Trophoblast cell (in vitro differentiated cells and primary cell): Measurements from ENCODE around the gene PLCG2.

Experiments used
- DNase-seq, 2 donors: peaks; one replicate each; pipeline ENCODE4 v3.0.0-alpha.2; 2016
- H2AFZ ChIP-seq: 2 replicates; pipeline ENCODE4 v1.6.1; 2013; ENCODE audit warnings: low read length, moderate library complexity, mild to moderate bottlenecking; ENCODE audit not compliant: insufficient read depth, poor library complexity
- H2AK5ac ChIP-seq: 2 replicates; pipeline ENCODE4 v1.6.1; 2013; ENCODE audit warnings: mild to moderate bottlenecking, low read length
- H2BK120ac ChIP-seq: 2 replicates; pipeline ENCODE4 v1.6.1; 2013; ENCODE audit warnings: low read length, mild to moderate bottlenecking, moderate library complexity; ENCODE audit not compliant: insufficient read depth, poor library complexity
- H2BK12ac ChIP-seq: 2 replicates; pipeline ENCODE4 v1.6.1; 2013; ENCODE audit warnings: mild to moderate bottlenecking, low read length, moderate library complexity
- H2BK5ac ChIP-seq: 2 replicates; pipeline ENCODE4 v1.6.1; 2013; ENCODE audit warnings: low read length, low read depth, moderate library complexity, mild to moderate bottlenecking; ENCODE audit not compliant: poor library complexity
- H3K14ac ChIP-seq: 2 replicates; pipeline ENCODE4 v1.6.1; 2013; ENCODE audit warnings: mild to moderate bottlenecking, low read length
- H3K18ac ChIP-seq: 2 replicates; pipeline ENCODE4 v1.6.1; 2013; ENCODE audit warnings: mild to moderate bottlenecking, low read length
- H3K23ac ChIP-seq: 2 replicates; pipeline ENCODE4 v1.6.1; 2013; ENCODE audit warnings: low read length
- H3K27ac ChIP-seq: 2 replicates; pipeline ENCODE4 v1.5.1; 2013; ENCODE audit warnings: low read depth, mild to moderate bottlenecking, inconsistent platforms, low read length, moderate library complexity
- H3K27me3 ChIP-seq: 2 replicates; pipeline ENCODE4 v1.6.1; 2013; ENCODE audit warnings: inconsistent platforms, mild to moderate bottlenecking, low read length, moderate library complexity; ENCODE audit not compliant: insufficient read depth
- H3K36me3 ChIP-seq, 2 experiments: 1 replicate in 1 of 2; 2 replicates in 1 of 2; pipeline ENCODE4 v1.6.1; 2013; ENCODE audit warnings: low read length in 2 of 2, mild to moderate bottlenecking in 2 of 2, moderate library complexity in 1 of 2; ENCODE audit not compliant: insufficient read depth in 2 of 2, control insufficient read depth in 1 of 2
- H3K4ac ChIP-seq: 2 replicates; pipeline ENCODE4 v1.6.1; 2013; ENCODE audit warnings: low read depth, mild to moderate bottlenecking, low read length, moderate library complexity
- H3K4me1 ChIP-seq, 2 experiments: 1 replicate in 1 of 2; 2 replicates in 1 of 2; pipeline ENCODE4 v1.6.1; 2013; ENCODE audit warnings: low read length in 2 of 2, mild to moderate bottlenecking in 2 of 2, moderate library complexity in 1 of 2; ENCODE audit not compliant: insufficient read depth in 2 of 2, control insufficient read depth in 1 of 2
- H3K4me2 ChIP-seq: 2 replicates; pipeline ENCODE4 v1.6.1; 2013; ENCODE audit warnings: inconsistent platforms, mild to moderate bottlenecking, low read length, moderate library complexity
- H3K4me3 ChIP-seq: 2 replicates; pipeline ENCODE4 v1.5.1; 2013; ENCODE audit warnings: mild to moderate bottlenecking, low read depth, low read length, inconsistent platforms
- H3K79me1 ChIP-seq: one replicate; pipeline ENCODE4 v1.6.1; 2013; ENCODE audit warnings: low read length
- H3K79me2 ChIP-seq: 2 replicates; pipeline ENCODE4 v1.6.1; 2013; ENCODE audit warnings: low read length, mild to moderate bottlenecking; ENCODE audit not compliant: control insufficient read depth, insufficient read depth, poor library complexity
- H3K9ac ChIP-seq: 2 replicates; pipeline ENCODE4 v1.6.1; 2013; ENCODE audit warnings: mild to moderate bottlenecking, low read length
- H3K9me3 ChIP-seq: 2 replicates; pipeline ENCODE4 v1.6.1; 2013; ENCODE audit warnings: low read depth, mild to moderate bottlenecking, control low read depth, inconsistent platforms, low read length; ENCODE audit not compliant: insufficient read depth
- H4K12ac ChIP-seq: 2 replicates; pipeline ENCODE4 v1.6.1; 2013; ENCODE audit warnings: low read depth, mild to moderate bottlenecking, low read length, moderate library complexity
- H4K8ac ChIP-seq: 2 replicates; pipeline ENCODE4 v1.6.1; 2013; ENCODE audit warnings: low read depth, mild to moderate bottlenecking, low read length, moderate library complexity
- H4K91ac ChIP-seq: one replicate; pipeline ENCODE4 v1.6.1; 2013; ENCODE audit warnings: low read depth, mild to moderate bottlenecking, low read length, moderate library complexity
- WGBS: extraction: QIAGEN DNeasy Blood & Tissue Kit; methylation state at CpG from one replicate; pipeline ENCODE4 v1.1.7; 2013; ENCODE audit warnings: missing lambda C conversion rate; ENCODE audit not compliant: insufficient read length, insufficient coverage; ENCODE audit errors: extremely low coverage; 5-methylcytosine and 5-hydroxymethylcytosine counted together

Gene PLCG2

GRCh38 chr16:81928271-81928918 lies 149.3 kb downstream of the PLCG2 start:
- H2AK5ac ChIP-seq: no peak overlapping the region
- no peak overlapping the region for H4K12ac ChIP-seq
- H2AFZ ChIP-seq: peak overlapping the region; percentile 47
- H3K27ac ChIP-seq: no peak overlapping the region
- H3K9me3 ChIP-seq: no peaks in the 10 kb centered on the region
- no peaks in the 10 kb centered on the region for H3K79me2 ChIP-seq
- no peak overlapping the region for H2BK12ac ChIP-seq
- no peak overlapping the region for H3K4me3 ChIP-seq
- no peak overlapping the region for H3K18ac ChIP-seq
- no peak overlapping the region for H4K91ac ChIP-seq
- no peak overlapping the region for H3K4ac ChIP-seq
- H3K27me3 ChIP-seq: no peaks in the 10 kb centered on the region
- no peak overlapping the region for H2BK120ac ChIP-seq
- H3K79me1 ChIP-seq: no peaks in the 10 kb centered on the region
- no peaks in the 10 kb centered on the region for H3K4me1 ChIP-seq
- WGBS: no CpG with 5 or more reads among the region's 16 CpGs
- H3K14ac ChIP-seq: no peak overlapping the region
- H3K23ac ChIP-seq: no peak overlapping the region
- H3K9ac ChIP-seq: no peak overlapping the region
- H3K36me3 ChIP-seq: no peaks in the 10 kb centered on the region
- no peak overlapping the region for H4K8ac ChIP-seq
- H2BK5ac ChIP-seq: no peak overlapping the region
- DNase-seq: no peak
- no peak overlapping the region for H3K4me2 ChIP-seq

GRCh38 chr16:81928975-81929374 lies 149.9 kb downstream of the PLCG2 start:
- no peak overlapping the region for H3K27ac ChIP-seq
- no CpG with 5 or more reads among the region's 8 CpGs for WGBS
- H3K23ac ChIP-seq: no peak overlapping the region
- H3K27me3 ChIP-seq: no peaks in the 10 kb centered on the region
- no peaks in the 10 kb centered on the region for H3K79me2 ChIP-seq
- no peak overlapping the region for H2AFZ ChIP-seq
- no peaks in the 10 kb centered on the region for H3K9me3 ChIP-seq
- H4K12ac ChIP-seq: no peak overlapping the region
- H2BK5ac ChIP-seq: no peak overlapping the region
- no peaks in the 10 kb centered on the region for H3K79me1 ChIP-seq
- H3K9ac ChIP-seq: no peak overlapping the region
- no peak for DNase-seq
- no peak overlapping the region for H4K8ac ChIP-seq
- no peak overlapping the region for H2BK12ac ChIP-seq
- no peak overlapping the region for H3K4me3 ChIP-seq
- no peaks in the 10 kb centered on the region for H3K36me3 ChIP-seq
- no peaks in the 10 kb centered on the region for H3K4me1 ChIP-seq
- no peak overlapping the region for H2BK120ac ChIP-seq
- H3K4me2 ChIP-seq: no peak overlapping the region
- no peak overlapping the region for H3K18ac ChIP-seq
- no peak overlapping the region for H3K14ac ChIP-seq
- no peak overlapping the region for H3K4ac ChIP-seq
- no peak overlapping the region for H4K91ac ChIP-seq
- H2AK5ac ChIP-seq: no peak overlapping the region

- Histone ChIP-seq H2AFZ (no peak overlapping the region), H2BK120ac (no peak overlapping the region), H2AK5ac (no peak overlapping the region), H2BK5ac (no peak overlapping the region), H3K4me2 (no peak overlapping the region), H2BK12ac (no peak overlapping the region), H3K79me1 (no peaks in the 10 kb centered on the region), H3K9me3 (no peaks in the 10 kb centered on the region), H3K4me3 (no peak overlapping the region), H3K9ac (no peak overlapping the region), H3K23ac (no peak overlapping the region), H4K91ac (no peak overlapping the region), H3K36me3 (no peaks in the 10 kb centered on the region), H3K14ac (no peak overlapping the region), H3K27ac (no peak overlapping the region), H4K12ac (no peak overlapping the region), H3K4ac (no peak overlapping the region), H3K4me1 (no peaks in the 10 kb centered on the region), H3K18ac (no peak overlapping the region), H3K27me3 (no peaks in the 10 kb centered on the region), H4K8ac (no peak overlapping the region), H3K79me2 (no peaks in the 10 kb centered on the region)
- no peak for DNase-seq
These were observed 150.8 kb downstream of the PLCG2 start for GRCh38 chr16:81929841-81930240.

GRCh38 chr16:81931927-81932326 lies 152.8 kb downstream of the PLCG2 start:
- no peak overlapping the region for H2BK120ac ChIP-seq
- no peak overlapping the region for H2AFZ ChIP-seq
- H3K9me3 ChIP-seq: no peaks in the 10 kb centered on the region
- no peak overlapping the region for H2BK12ac ChIP-seq
- H3K79me1 ChIP-seq: no peaks in the 10 kb centered on the region
- H3K9ac ChIP-seq: no peak overlapping the region
- no peaks in the 10 kb centered on the region for H3K4me1 ChIP-seq
- H4K12ac ChIP-seq: no peak overlapping the region
- no peaks in the 10 kb centered on the region for H3K36me3 ChIP-seq
- no peak overlapping the region for H3K27ac ChIP-seq
- H2AK5ac ChIP-seq: no peak overlapping the region
- H3K4ac ChIP-seq: no peak overlapping the region
- H3K4me2 ChIP-seq: no peak overlapping the region
- H3K27me3 ChIP-seq: no peaks in the 10 kb centered on the region
- H4K8ac ChIP-seq: no peak overlapping the region
- H3K4me3 ChIP-seq: no peak overlapping the region
- no peak overlapping the region for H4K91ac ChIP-seq
- H3K79me2 ChIP-seq: no peaks in the 10 kb centered on the region
- no peak overlapping the region for H2BK5ac ChIP-seq
- no peak overlapping the region for H3K18ac ChIP-seq
- H3K14ac ChIP-seq: no peak overlapping the region
- no CpG with 5 or more reads among the region's 5 CpGs for WGBS
- no peak for DNase-seq
- no peak overlapping the region for H3K23ac ChIP-seq
